ENCODE measurements around the gene PRICKLE2.

Gene PRICKLE2

GRCh38 chr3:64130436-64130835, 94.8 kb downstream of the PRICKLE2 start:
- H3K36me3 ChIP-seq = no peaks in the 10 kb centered on the region
- no peak overlapping the region for H3K27ac ChIP-seq
- no peak for TF ChIP-seq CTCF (IDR thresholded peaks at IDR 0.05)
- no peaks in the 10 kb centered on the region for H3K4me1 ChIP-seq (ENCODE audit: control insufficient read depth in 1 of 2, insufficient read depth in 1 of 2, low read depth in 1 of 2, low read length in 1 of 2)
- H3K4me3 ChIP-seq (ENCODE audit: low read depth in 1 of 2, low read length in 1 of 2) = no peak overlapping the region
- peaks cover 9% of the 10 kb centered on the region for H3K27me3 ChIP-seq
- no peaks in the 10 kb centered on the region for H3K9me3 ChIP-seq

- TF ChIP-seq CTCF (IDR thresholded peaks at IDR 0.05) = no peak
Observed at GRCh38 chr3:64129581-64129980, 95.7 kb downstream of the PRICKLE2 start.

GRCh38 chr3:64129106-64129505, 96.2 kb downstream of the PRICKLE2 start:
- Histone ChIP-seq H3K27ac (no peak overlapping the region), H3K9me3 (no peaks in the 10 kb centered on the region), H3K4me3 (ENCODE audit: low read depth in 1 of 2, low read length in 1 of 2) (no peak overlapping the region), H3K4me1 (ENCODE audit: control insufficient read depth in 1 of 2, insufficient read depth in 1 of 2, low read depth in 1 of 2, low read length in 1 of 2) (no peaks in the 10 kb centered on the region), H3K27me3 (peaks cover 9% of the 10 kb centered on the region), H3K36me3 (no peaks in the 10 kb centered on the region)
- TF ChIP-seq CTCF (IDR thresholded peaks at IDR 0.05) = no peak

More at GRCh38 chr3:64129581-64129980, 95.7 kb downstream of the PRICKLE2 start:
- Histone ChIP-seq H3K4me3 (ENCODE audit: low read depth in 1 of 2, low read length in 1 of 2) (no peak overlapping the region), H3K27me3 (peaks cover 9% of the 10 kb centered on the region), H3K9me3 (no peaks in the 10 kb centered on the region), H3K27ac (no peak overlapping the region), H3K36me3 (no peaks in the 10 kb centered on the region), H3K4me1 (ENCODE audit: control insufficient read depth in 1 of 2, insufficient read depth in 1 of 2, low read depth in 1 of 2, low read length in 1 of 2) (no peaks in the 10 kb centered on the region)

- Histone ChIP-seq H3K27me3 (peaks cover 36% of the 10 kb centered on the region), H3K27ac (no peak overlapping the region), H3K36me3 (no peaks in the 10 kb centered on the region), H3K4me1 (ENCODE audit: control insufficient read depth in 1 of 2, insufficient read depth in 1 of 2, low read depth in 1 of 2, low read length in 1 of 2) (no peaks in the 10 kb centered on the region), H3K4me3 (ENCODE audit: low read depth in 1 of 2, low read length in 1 of 2) (no peak overlapping the region), H3K9me3 (no peaks in the 10 kb centered on the region)
- TF ChIP-seq CTCF (IDR thresholded peaks at IDR 0.05) = no peak
Observed at GRCh38 chr3:64125561-64125960, 99.7 kb downstream of the PRICKLE2 start.

- Histone ChIP-seq H3K36me3 (no peaks in the 10 kb centered on the region), H3K4me1 (ENCODE audit: control insufficient read depth in 1 of 2, insufficient read depth in 1 of 2, low read depth in 1 of 2, low read length in 1 of 2) (no peaks in the 10 kb centered on the region), H3K4me3 (ENCODE audit: low read depth in 1 of 2, low read length in 1 of 2) (no peak overlapping the region), H3K27me3 (peaks cover 43% of the 10 kb centered on the region), H3K9me3 (no peaks in the 10 kb centered on the region), H3K27ac (no peak overlapping the region)
- no peak for TF ChIP-seq CTCF (IDR thresholded peaks at IDR 0.05)
Observed at GRCh38 chr3:64123931-64124330, 101.3 kb downstream of the PRICKLE2 start.

- no peaks in the 10 kb centered on the region for H3K4me1 ChIP-seq (ENCODE audit: control insufficient read depth in 1 of 2, insufficient read depth in 1 of 2, low read depth in 1 of 2, low read length in 1 of 2)
- H3K4me3 ChIP-seq (ENCODE audit: low read depth in 1 of 2, low read length in 1 of 2) = no peak overlapping the region
- no peaks in the 10 kb centered on the region for H3K9me3 ChIP-seq
- H3K27me3 ChIP-seq = peaks cover 41% of the 10 kb centered on the region
- no peak for TF ChIP-seq CTCF (IDR thresholded peaks at IDR 0.05)
- H3K27ac ChIP-seq = no peak overlapping the region
- no peaks in the 10 kb centered on the region for H3K36me3 ChIP-seq
Observed at GRCh38 chr3:64122476-64122875, 102.8 kb downstream of the PRICKLE2 start.

Measured in neutrophil (primary cell).